IMR-90 (cell line): Measurements from ENCODE around the gene MMP8.

Source experiments
- BHLHE40 ChIP-seq: fragments of 150-350 bp; IDR thresholded peaks from 2 replicates; pipeline ENCODE4 v1.6.1; 2016; ENCODE audit warnings: mild to moderate bottlenecking, low read depth, low read length
- CHD1 ChIP-seq: IDR thresholded peaks from 2 replicates; pipeline ENCODE4 v1.6.1; 2012; ENCODE audit warnings: low read depth, low read length, improper control_type of control experiment
- CTCF ChIP-seq: conservative IDR thresholded peaks from 2 replicates; pipeline ENCODE4 v1.5.1; 2012; ENCODE audit warnings: mild to moderate bottlenecking, low read depth, low read length, improper control_type of control experiment
- ELK1 ChIP-seq: fragments of 150-350 bp; IDR thresholded peaks from 2 replicates; pipeline ENCODE4 v1.6.1; 2016; ENCODE audit warnings: low read depth, mild to moderate bottlenecking, low read length, moderate library complexity, borderline replicate concordance
- FOS ChIP-seq: fragments of 150-350 bp; IDR thresholded peaks from 2 replicates; pipeline ENCODE4 v1.6.1; 2016; ENCODE audit warnings: low read depth, low read length
- MAFK ChIP-seq: IDR thresholded peaks from 2 replicates; pipeline ENCODE4 v1.6.1; 2012; ENCODE audit warnings: low read depth, low read length, improper control_type of control experiment
- POLR2A ChIP-seq: IDR thresholded peaks from 2 replicates; pipeline ENCODE4 v1.6.1; 2012; ENCODE audit warnings: mild to moderate bottlenecking, low read depth, low read length
- RAD21 ChIP-seq: IDR thresholded peaks from 2 replicates; pipeline ENCODE4 v1.6.1; 2012; ENCODE audit warnings: low read length, improper control_type of control experiment
- RCOR1 ChIP-seq: IDR thresholded peaks from 2 replicates; pipeline ENCODE4 v1.6.1; 2012; ENCODE audit warnings: mild to moderate bottlenecking, low read length, improper control_type of control experiment; ENCODE audit not compliant: insufficient replicate concordance
- RFX5 ChIP-seq: IDR thresholded peaks from 2 replicates; pipeline ENCODE4 v1.8.0; 2012; ENCODE audit warnings: low read depth, mild to moderate bottlenecking, low read length, moderate library complexity
- SMC3 ChIP-seq: fragments of 150-350 bp; IDR thresholded peaks from 2 replicates; pipeline ENCODE4 v1.6.1; 2016; ENCODE audit warnings: low read depth, mild to moderate bottlenecking, antibody characterized with exemption, low read length, moderate library complexity

- TF ChIP-seq POLR2A (no peak), CTCF (no peak), MAFK (no peak), RFX5 (no peak), CHD1 (no peak), BHLHE40 (no peak), RCOR1 (no peak), RAD21 (no peak), SMC3 (no peak), FOS (no peak), ELK1 (no peak)
These were observed 37.6 kb upstream of the MMP8 start for GRCh38 chr11:102762361-102762767.
